Esophagus muscularis mucosa (tissue), 3 donors: Measurements from ENCODE around the gene RAI14.

Source experiments
- CTCF ChIP-seq, 3 experiments: fragments of 200-600 bp in 2 of 3; fragments of 450-650 bp in 1 of 3; sonication (generic) in 2 of 3; IDR thresholded peaks; one replicate each; pipeline ENCODE4 v1.5.1; 2017 to 2019; ENCODE audit warnings: antibody characterized with exemption in 3 of 3, mild to moderate bottlenecking in 2 of 3, moderate library complexity in 1 of 3
- POLR2AphosphoS5 ChIP-seq, 2 donors: sonication (generic); formaldehyde crosslinking; IDR thresholded peaks; one replicate each; pipeline ENCODE4 v1.6.1; 2017; ENCODE audit warnings: antibody characterized with exemption in 2 of 2

GRCh38 chr5:34742061-34742460, 85.9 kb downstream of the RAI14 start:
- TF ChIP-seq CTCF (IDR thresholded peaks at IDR 0.05) = no peak
- no peak for TF ChIP-seq POLR2AphosphoS5 (IDR thresholded peaks at IDR 0.05)
